HG02610 (cell line): Measurements from ENCODE around the gene BCAP31.
"Not testable (repeated sequence)": the region's sequence is repeated elsewhere in the genome, so short reads cannot be mapped to it uniquely, and the experiment has no call there.

Experiments
- ATAC-seq: cut with Tn5 transposase; IDR thresholded peaks from one replicate; pipeline ENCODE4 v1.9.1; 2021; ENCODE audit warnings: mild to moderate bottlenecking, moderate library complexity; ENCODE audit not compliant: unreplicated experiment

The BCAP31 gene

GRCh38 chrX:153717445-153717844, 6.7 kb downstream of the BCAP31 start:
- no peak for ATAC-seq

- ATAC-seq: no peak
These were observed 9.9 kb downstream of the BCAP31 start for GRCh38 chrX:153714256-153714655.

- ATAC-seq: no peak
These were observed 14.2 kb downstream of the BCAP31 start for GRCh38 chrX:153709726-153710674.

- no peak for ATAC-seq
These were observed 15.8 kb downstream of the BCAP31 start for GRCh38 chrX:153708415-153708814.

GRCh38 chrX:153707406-153707805, 16.8 kb downstream of the BCAP31 start:
- no peak for ATAC-seq

GRCh38 chrX:153706799-153707198, 17.4 kb downstream of the BCAP31 start:
- ATAC-seq: no peak

- ATAC-seq: not testable (repeated sequence)
These were observed 18.7 kb downstream of the BCAP31 start for GRCh38 chrX:153705403-153706060.

- not testable (repeated sequence) for ATAC-seq
These were observed 19.4 kb downstream of the BCAP31 start for GRCh38 chrX:153704631-153705402.

GRCh38 chrX:153704021-153704526, 20.1 kb downstream of the BCAP31 start:
- ATAC-seq: no peak

- no peak for ATAC-seq
These were observed 21.2 kb downstream of the BCAP31 start for GRCh38 chrX:153703036-153703370.

GRCh38 chrX:153702336-153703035, 21.7 kb downstream of the BCAP31 start:
- ATAC-seq: no peak

GRCh38 chrX:153701706-153702105, 22.5 kb downstream of the BCAP31 start:
- no peak for ATAC-seq

GRCh38 chrX:153700967-153701366, 23.2 kb downstream of the BCAP31 start:
- ATAC-seq: no peak

- ATAC-seq: no peak
These were observed 23.7 kb downstream of the BCAP31 start for GRCh38 chrX:153700376-153700945.

GRCh38 chrX:153699784-153700371, 24.3 kb downstream of the BCAP31 start:
- not testable (repeated sequence) for ATAC-seq

GRCh38 chrX:153699210-153699783, 24.9 kb downstream of the BCAP31 start:
- not testable (repeated sequence) for ATAC-seq

- ATAC-seq: no peak
These were observed 26.0 kb downstream of the BCAP31 start for GRCh38 chrX:153697924-153698865.

GRCh38 chrX:153696986-153697722, 27.0 kb downstream of the BCAP31 start:
- not testable (repeated sequence) for ATAC-seq
